Parathyroid adenoma (tissue), 2 donors: Measurements from ENCODE around the gene NR3C2.

Experiments used
- H2AFZ ChIP-seq: fragments of 300-600 bp; sonication (generic); one replicate; pipeline ENCODE4 v1.7.0; 2017; ENCODE audit warnings: antibody characterized with exemption, mild to moderate bottlenecking
- H3K27ac ChIP-seq: fragments of 300-600 bp; sonication (generic); one replicate; pipeline ENCODE4 v1.7.0; 2017
- H3K27me3 ChIP-seq: fragments of 300-600 bp; sonication (generic); one replicate; pipeline ENCODE4 v1.7.0; 2017; ENCODE audit warnings: low read length; ENCODE audit not compliant: control insufficient read depth, insufficient read depth
- H3K36me3 ChIP-seq: fragments of 300-600 bp; sonication (generic); one replicate; pipeline ENCODE4 v1.7.0; 2017; ENCODE audit warnings: low read length; ENCODE audit not compliant: control insufficient read depth, insufficient read depth
- H3K4me1 ChIP-seq: fragments of 300-600 bp; sonication (generic); one replicate; pipeline ENCODE4 v1.7.0; 2017; ENCODE audit warnings: control low read depth
- H3K4me2 ChIP-seq: fragments of 300-600 bp; sonication (generic); one replicate; pipeline ENCODE4 v1.7.0; 2017; ENCODE audit warnings: low read length
- H3K4me3 ChIP-seq: fragments of 300-600 bp; sonication (generic); one replicate; pipeline ENCODE4 v1.7.0; 2017; ENCODE audit warnings: low read depth, low read length
- H3K79me2 ChIP-seq: fragments of 300-600 bp; sonication (generic); one replicate; pipeline ENCODE4 v1.7.0; 2017; ENCODE audit warnings: control low read depth
- H3K9ac ChIP-seq: fragments of 300-600 bp; sonication (generic); one replicate; pipeline ENCODE4 v1.7.0; 2017; ENCODE audit warnings: mild to moderate bottlenecking
- H3K9me3 ChIP-seq: fragments of 300-600 bp; sonication (generic); one replicate; pipeline ENCODE4 v1.7.0; 2017; ENCODE audit warnings: low read length; ENCODE audit not compliant: control insufficient read depth
- CTCF ChIP-seq: fragments of 300-600 bp; sonication (generic); IDR thresholded peaks from one replicate; pipeline ENCODE4 v1.7.0; 2017; ENCODE audit warnings: antibody characterized with exemption, mild to moderate bottlenecking
- donor health status: primary hyperparathyroidism.

Gene NR3C2

DNA sequence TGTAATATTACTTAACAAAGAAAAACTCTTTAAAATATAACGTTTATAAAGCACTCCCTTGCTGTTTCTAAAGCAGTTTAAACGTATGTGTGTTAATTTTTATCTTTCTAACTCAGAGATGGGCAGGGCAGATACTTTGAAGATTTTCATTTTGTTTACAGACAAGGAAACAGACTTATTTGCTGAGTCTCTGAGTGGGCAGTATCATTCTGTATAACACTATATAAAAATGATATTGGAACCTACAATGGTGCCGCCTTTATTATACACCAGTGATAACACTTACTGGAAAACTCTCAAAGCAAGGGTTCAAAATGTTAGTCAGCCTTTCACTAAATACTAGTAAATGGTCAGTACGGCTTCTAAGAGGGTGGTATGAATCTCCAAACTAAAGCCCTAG lies 193.4 kb downstream of the NR3C2 start:
- H3K4me3 ChIP-seq: no peak overlapping the region
- H3K36me3 ChIP-seq: no peaks in the 10 kb centered on the region
- no peak for TF ChIP-seq CTCF
- no peaks in the 10 kb centered on the region for H3K27me3 ChIP-seq
- H2AFZ ChIP-seq: no peak overlapping the region
- H3K4me2 ChIP-seq: no peak overlapping the region
- H3K27ac ChIP-seq: no peak overlapping the region
- no peaks in the 10 kb centered on the region for H3K4me1 ChIP-seq
- H3K9ac ChIP-seq: no peak overlapping the region
- H3K79me2 ChIP-seq: no peaks in the 10 kb centered on the region
- H3K9me3 ChIP-seq: no peaks in the 10 kb centered on the region

DNA sequence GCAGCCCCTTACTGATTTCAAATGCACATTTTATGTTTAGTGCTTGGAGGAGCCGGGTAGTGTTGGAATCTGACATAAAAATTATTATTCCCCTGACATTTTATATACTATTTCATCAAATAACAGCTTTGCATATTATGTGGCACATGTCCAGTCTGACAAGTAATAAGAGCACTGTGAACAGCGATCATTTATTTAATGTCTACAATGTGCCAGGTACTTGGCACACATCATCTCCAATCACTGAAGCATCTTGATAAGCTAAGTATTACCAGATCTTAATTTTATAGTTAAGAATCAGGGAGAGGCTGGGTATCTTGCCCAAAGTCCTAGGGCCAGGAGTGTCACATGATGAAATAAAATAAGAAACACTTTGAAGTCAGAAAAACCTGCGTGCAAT lies 197.2 kb downstream of the NR3C2 start:
- Histone ChIP-seq H3K27me3 (no peaks in the 10 kb centered on the region), H3K79me2 (no peaks in the 10 kb centered on the region), H3K9ac (no peak overlapping the region), H3K4me2 (no peak overlapping the region), H3K27ac (no peak overlapping the region), H3K4me1 (no peaks in the 10 kb centered on the region), H2AFZ (no peak overlapping the region), H3K36me3 (no peaks in the 10 kb centered on the region), H3K4me3 (no peak overlapping the region), H3K9me3 (no peaks in the 10 kb centered on the region)
- no peak for TF ChIP-seq CTCF

DNA sequence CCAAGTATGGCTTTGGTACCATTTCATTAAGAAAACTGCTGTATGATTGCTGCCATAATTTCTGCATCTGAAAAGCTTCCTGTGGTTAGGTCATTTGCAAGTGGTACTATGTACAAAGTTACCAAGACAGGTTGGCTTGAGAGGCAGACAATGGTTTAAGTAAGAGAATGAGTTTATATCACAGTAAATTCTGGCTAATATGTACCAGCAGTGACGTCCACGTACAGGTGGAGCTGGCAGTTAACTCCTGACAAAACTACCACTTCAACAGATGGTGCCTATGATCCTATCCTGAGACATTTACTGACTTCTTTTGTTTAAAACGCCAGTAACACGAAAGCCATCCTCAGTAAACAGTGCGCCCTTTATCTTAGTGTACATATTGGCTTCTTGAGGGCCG lies 198.4 kb downstream of the NR3C2 start:
- Histone ChIP-seq H3K9ac (no peak overlapping the region), H3K27me3 (no peaks in the 10 kb centered on the region), H3K27ac (no peak overlapping the region), H2AFZ (no peak overlapping the region), H3K4me1 (no peaks in the 10 kb centered on the region), H3K36me3 (no peaks in the 10 kb centered on the region), H3K79me2 (no peaks in the 10 kb centered on the region), H3K4me3 (no peak overlapping the region), H3K4me2 (no peak overlapping the region), H3K9me3 (no peaks in the 10 kb centered on the region)
- no peak for TF ChIP-seq CTCF

DNA sequence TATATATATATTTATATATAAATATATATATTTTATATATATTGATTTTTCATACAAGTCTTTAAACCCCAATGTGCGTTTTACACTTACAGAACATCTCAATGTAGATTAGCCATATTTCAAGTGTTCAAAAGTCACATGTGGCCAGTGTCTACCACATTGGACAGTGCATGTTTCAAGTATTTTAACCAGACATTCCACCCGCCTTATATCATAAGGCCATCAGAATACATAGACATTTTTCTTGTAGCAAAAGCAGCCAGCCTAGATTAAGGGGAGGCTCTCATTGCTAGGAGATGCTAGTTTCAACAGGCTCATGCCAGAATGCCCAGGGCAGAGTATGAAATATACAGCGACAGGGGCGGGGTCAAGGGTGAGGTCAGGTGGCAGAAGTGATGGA lies 202.0 kb downstream of the NR3C2 start:
- H3K4me1 ChIP-seq: no peaks in the 10 kb centered on the region
- no peak overlapping the region for H3K4me3 ChIP-seq
- no peaks in the 10 kb centered on the region for H3K9me3 ChIP-seq
- H3K4me2 ChIP-seq: no peak overlapping the region
- no peaks in the 10 kb centered on the region for H3K79me2 ChIP-seq
- H3K27ac ChIP-seq: no peak overlapping the region
- no peaks in the 10 kb centered on the region for H3K27me3 ChIP-seq
- H2AFZ ChIP-seq: no peak overlapping the region
- TF ChIP-seq CTCF: no peak
- no peak overlapping the region for H3K9ac ChIP-seq
- H3K36me3 ChIP-seq: no peaks in the 10 kb centered on the region

DNA sequence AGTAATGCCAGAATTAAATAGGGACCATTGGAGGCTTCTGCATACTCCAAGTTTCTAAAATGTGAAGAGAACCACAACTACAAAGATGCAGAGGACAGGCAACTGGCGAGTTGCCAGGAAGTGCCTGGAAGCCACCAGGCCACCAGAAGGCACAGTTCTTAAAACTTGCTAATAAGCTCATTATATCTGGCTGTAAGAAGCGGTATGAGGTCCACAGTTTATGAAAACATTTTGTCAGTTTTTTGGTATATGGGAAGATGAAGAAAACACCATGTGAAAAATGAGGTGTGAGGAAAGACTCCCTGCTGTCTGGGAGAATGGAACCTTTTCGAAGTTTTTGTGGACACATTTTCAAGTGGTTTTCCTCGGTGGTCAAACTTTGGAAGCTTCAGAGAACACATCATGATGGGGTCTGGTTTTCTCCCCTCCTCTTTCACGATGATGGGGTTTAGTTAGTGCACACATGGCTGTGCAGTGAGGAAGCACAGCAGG lies 202.7 kb downstream of the NR3C2 start:
- TF ChIP-seq CTCF: no peak
- no peak overlapping the region for H3K27ac ChIP-seq
- no peaks in the 10 kb centered on the region for H3K4me1 ChIP-seq
- H3K4me3 ChIP-seq: no peak overlapping the region
- H3K27me3 ChIP-seq: no peaks in the 10 kb centered on the region
- H3K9me3 ChIP-seq: no peaks in the 10 kb centered on the region
- no peak overlapping the region for H2AFZ ChIP-seq
- no peak overlapping the region for H3K9ac ChIP-seq
- no peak overlapping the region for H3K4me2 ChIP-seq
- no peaks in the 10 kb centered on the region for H3K36me3 ChIP-seq
- H3K79me2 ChIP-seq: no peaks in the 10 kb centered on the region
